ENCODE results near the gene TMEM143. TPM values are rescaled to one million over a fixed set of nuclear protein-coding genes. Genes with fewer than 3 reads are reported as not detected.

Gene TMEM143
- total and polyA plus RNA-seq, 10 donors, result 5.8 to 14.8 (median 9.1) TPM

DNA sequence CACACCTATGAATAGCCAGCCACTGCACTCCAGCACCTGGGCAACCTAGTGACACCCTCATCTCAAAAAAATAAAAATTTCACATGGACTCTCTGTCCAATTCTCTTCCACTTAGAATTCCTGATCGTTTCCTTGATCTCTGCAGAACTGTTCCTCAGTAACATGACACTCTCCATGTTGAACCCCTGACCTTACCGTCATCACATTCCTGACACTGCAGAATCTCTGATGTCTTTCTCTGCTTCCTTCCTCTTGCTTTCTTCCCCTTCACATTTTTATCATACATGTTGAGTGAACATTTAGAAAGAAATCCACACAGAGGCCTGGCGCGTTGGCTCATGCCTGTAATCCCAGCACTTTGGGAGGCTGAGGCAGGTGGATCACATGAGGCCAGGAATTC lies 78.8 kb downstream of the TMEM143 start:
- Histone ChIP-seq H3K9me3 (peaks cover 0 to 29% (median 17%) of the 10 kb centered on the region in 8 donors), H3K36me3 (peaks cover 0 to 22% (median 3%) of the 10 kb centered on the region in 6 donors), H3K27ac (peak overlapping the region in 1 of 8 donors; percentile 21), H3K27me3 (replicated peaks in 1 of 7) (no peaks in the 10 kb centered on the region), H3K4me3 (no peak overlapping the region), H3K4me1 (no peaks in the 10 kb centered on the region)
- TF ChIP-seq POLR2AphosphoS5 (IDR thresholded peaks at IDR 0.05) (no peak), POLR2A (IDR thresholded peaks at IDR 0.05) (no peak)
- TF ChIP-seq, protein P1, sequence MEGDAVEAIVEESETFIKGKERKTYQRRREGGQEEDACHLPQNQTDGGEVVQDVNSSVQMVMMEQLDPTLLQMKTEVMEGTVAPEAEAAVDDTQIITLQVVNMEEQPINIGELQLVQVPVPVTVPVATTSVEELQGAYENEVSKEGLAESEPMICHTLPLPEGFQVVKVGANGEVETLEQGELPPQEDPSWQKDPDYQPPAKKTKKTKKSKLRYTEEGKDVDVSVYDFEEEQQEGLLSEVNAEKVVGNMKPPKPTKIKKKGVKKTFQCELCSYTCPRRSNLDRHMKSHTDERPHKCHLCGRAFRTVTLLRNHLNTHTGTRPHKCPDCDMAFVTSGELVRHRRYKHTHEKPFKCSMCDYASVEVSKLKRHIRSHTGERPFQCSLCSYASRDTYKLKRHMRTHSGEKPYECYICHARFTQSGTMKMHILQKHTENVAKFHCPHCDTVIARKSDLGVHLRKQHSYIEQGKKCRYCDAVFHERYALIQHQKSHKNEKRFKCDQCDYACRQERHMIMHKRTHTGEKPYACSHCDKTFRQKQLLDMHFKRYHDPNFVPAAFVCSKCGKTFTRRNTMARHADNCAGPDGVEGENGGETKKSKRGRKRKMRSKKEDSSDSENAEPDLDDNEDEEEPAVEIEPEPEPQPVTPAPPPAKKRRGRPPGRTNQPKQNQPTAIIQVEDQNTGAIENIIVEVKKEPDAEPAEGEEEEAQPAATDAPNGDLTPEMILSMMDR (IDR thresholded peaks at IDR 0.05 in 8 of 11, conservative IDR thresholded peaks at IDR 0.05 in 3 of 11), result no peak
- intact Hi-C loops (cut with DNase I; ENCODE audit: low total_unique reads), result no loop called here
- DNase-seq, result no peak
- WGBS, 5 donors, result 82 to 86% (median 83%) methylated on average over 4 of the region's 4 CpGs

DNA sequence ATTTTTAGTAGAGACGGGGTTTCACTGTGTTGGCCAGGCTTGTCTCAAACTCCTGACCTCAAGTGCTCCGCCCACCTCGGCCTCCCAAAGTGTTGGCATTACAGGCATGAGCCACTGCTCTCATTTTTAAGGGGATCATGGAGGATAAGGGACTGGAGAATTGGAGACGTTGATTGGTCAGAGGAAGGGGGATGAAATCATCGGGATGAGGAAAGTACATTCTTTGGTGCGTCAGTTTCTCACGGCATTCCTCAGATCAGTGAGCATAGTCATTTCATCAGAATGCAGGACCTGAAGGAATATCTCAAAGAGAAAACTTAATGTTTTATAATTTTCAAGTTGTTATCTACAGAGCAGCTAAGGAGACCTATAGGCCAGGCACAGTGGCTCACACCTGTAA lies 79.8 kb downstream of the TMEM143 start:
- Histone ChIP-seq H3K27ac (no peak overlapping the region), H3K9me3 (peaks cover 0 to 29% (median 17%) of the 10 kb centered on the region in 8 donors), H3K36me3 (peaks cover 0 to 22% (median 3%) of the 10 kb centered on the region in 6 donors), H3K4me1 (no peaks in the 10 kb centered on the region), H3K4me3 (no peak overlapping the region), H3K27me3 (replicated peaks in 1 of 7) (no peaks in the 10 kb centered on the region)
- TF ChIP-seq, protein P1 (IDR thresholded peaks at IDR 0.05 in 8 of 11, conservative IDR thresholded peaks at IDR 0.05 in 3 of 11), result no peak
- no peak for TF ChIP-seq POLR2AphosphoS5 (IDR thresholded peaks at IDR 0.05)
- no peak for TF ChIP-seq POLR2A (IDR thresholded peaks at IDR 0.05)
- no peak for DNase-seq
- intact Hi-C loops (cut with DNase I; ENCODE audit: low total_unique reads), result no loop called here
- 92 to 98% (median 95%) methylated on average over 7 of the region's 7 CpGs for WGBS, 5 donors

Other genes with a start within 250 kb of the TMEM143 start
- 10 to 100 TPM; 26.5 to 44.7 (median 33.5) TPM for gene LIG1, start 193.6 kb downstream of the TMEM143 start, total RNA-seq
- gene LIG1, start 193.6 kb downstream of the TMEM143 start, polyA plus RNA-seq, result 10 to 100 TPM; 44.1 to 68.4 (median 49.1) TPM
- gene ZSWIM9, start 193.3 kb downstream of the TMEM143 start, total RNA-seq, result 1 to 10 TPM; 1.3 to 9.3 (median 5.2) TPM
- gene ZSWIM9, start 193.3 kb downstream of the TMEM143 start, polyA plus RNA-seq, result 1 to 10 TPM; 1.6 to 4.3 (median 2.0) TPM
- gene CARD8, start 108.0 kb downstream of the TMEM143 start, total RNA-seq, result 100 to 1,000 TPM; 147 to 238 (median 178) TPM
- 10 to 100 TPM; 61.8 to 83.8 (median 71.2) TPM for gene CARD8, start 108.0 kb downstream of the TMEM143 start, polyA plus RNA-seq
- 1 to 10 TPM in 5 of 7 donors, under 1 TPM in 2; 0.54 to 2.3 (median 1.1) TPM for gene ZNF114, start 93.9 kb downstream of the TMEM143 start, total RNA-seq
- under 1 TPM; 0.28 to 0.90 (median 0.36) TPM for gene ZNF114, start 93.9 kb downstream of the TMEM143 start, polyA plus RNA-seq
- 10 to 100 TPM; 33.2 to 95.8 (median 73.2) TPM for gene EMP3, start 38.4 kb downstream of the TMEM143 start, total RNA-seq
- 100 to 1,000 TPM in 2 of 3 donors, 10 to 100 TPM in 1; 89.5 to 149 (median 122) TPM for gene EMP3, start 38.4 kb downstream of the TMEM143 start, polyA plus RNA-seq
- not detected for gene SYNGR4, start 427 bp upstream of the TMEM143 start, total RNA-seq
- gene SYNGR4, start 427 bp upstream of the TMEM143 start, polyA plus RNA-seq, result under 1 TPM in 1 of 3 donors, not detected in 2; 0.09 TPM
- gene KDELR1, start 27.6 kb upstream of the TMEM143 start, total RNA-seq, result 10 to 100 TPM; 61.7 to 95.9 (median 76.2) TPM
- gene KDELR1, start 27.6 kb upstream of the TMEM143 start, polyA plus RNA-seq, result 10 to 100 TPM; 36.2 to 55.9 (median 45.0) TPM
- gene GRIN2D, start 29.7 kb upstream of the TMEM143 start, total RNA-seq, result 1 to 10 TPM in 1 of 7 donors, under 1 TPM in 6; 0.28 to 1.2 (median 0.77) TPM
- under 1 TPM; 0.07 to 0.10 (median 0.09) TPM for gene GRIN2D, start 29.7 kb upstream of the TMEM143 start, polyA plus RNA-seq
- 10 to 100 TPM; 24.3 to 34.5 (median 26.0) TPM for gene GRWD1, start 82.0 kb upstream of the TMEM143 start, total RNA-seq
- 10 to 100 TPM in 1 of 3 donors, 1 to 10 TPM in 2; 5.5 to 14.7 (median 9.5) TPM for gene GRWD1, start 82.0 kb upstream of the TMEM143 start, polyA plus RNA-seq
- gene KCNJ14, start 91.6 kb upstream of the TMEM143 start, total RNA-seq, result 1 to 10 TPM in 2 of 7 donors, under 1 TPM in 5; 0.43 to 1.4 (median 0.93) TPM
- gene KCNJ14, start 91.6 kb upstream of the TMEM143 start, polyA plus RNA-seq, result under 1 TPM; 0.26 to 0.61 (median 0.38) TPM
- gene CYTH2, start 105.4 kb upstream of the TMEM143 start, total RNA-seq, result 10 to 100 TPM; 31.4 to 66.4 (median 48.2) TPM
- gene CYTH2, start 105.4 kb upstream of the TMEM143 start, polyA plus RNA-seq, result 10 to 100 TPM; 22.6 to 44.1 (median 24.6) TPM
- 1 to 10 TPM in 6 of 7 donors, under 1 TPM in 1; 0.69 to 4.2 (median 1.5) TPM for gene LMTK3, start 147.9 kb upstream of the TMEM143 start, total RNA-seq
- 1 to 10 TPM in 1 of 3 donors, under 1 TPM in 2; 0.29 to 1.1 (median 0.37) TPM for gene LMTK3, start 147.9 kb upstream of the TMEM143 start, polyA plus RNA-seq
- not detected for gene SULT2B1, start 188.2 kb upstream of the TMEM143 start, total RNA-seq
- under 1 TPM in 2 of 3 donors, not detected in 1; 0.12 to 0.58 TPM for gene SULT2B1, start 188.2 kb upstream of the TMEM143 start, polyA plus RNA-seq
- not detected for gene SPACA4, start 242.8 kb upstream of the TMEM143 start, total RNA-seq
- gene SPACA4, start 242.8 kb upstream of the TMEM143 start, polyA plus RNA-seq, result not detected